HL-60 (cell line): ENCODE data around the gene USP1.

Experiments used
- DNase-seq, 2 experiments: peaks; one replicate each; pipeline ENCODE4 v3.0.0-alpha.2; 2010 to 2020; ENCODE audit warnings: low read depth in 1 of 2, low spot score in 1 of 2
- H3K27ac ChIP-seq: fragments of 250-450 bp; sonication (Bioruptor Pico); replicated peaks from 2 replicates; pipeline ENCODE4 v1.5.1; 2020; ENCODE audit warnings: mild to moderate bottlenecking, moderate library complexity
- H3K27me3 ChIP-seq: fragments of 250-450 bp; sonication (Bioruptor Pico); 2 replicates; pipeline ENCODE4 v1.5.1; 2021; ENCODE audit warnings: mild to moderate bottlenecking, moderate library complexity; ENCODE audit not compliant: insufficient read depth, poor library complexity, severe bottlenecking
- H3K4me3 ChIP-seq: replicated peaks from 2 replicates; pipeline ENCODE4 v1.5.1; 2011; ENCODE audit warnings: mild to moderate bottlenecking, control low read depth, low read length; ENCODE audit not compliant: insufficient read depth
- GABPA ChIP-seq: IDR thresholded peaks from 2 replicates; pipeline ENCODE4 v1.6.1; 2012; ENCODE audit warnings: low read depth
- POLR2AphosphoS5 ChIP-seq: IDR thresholded peaks from 2 replicates; pipeline ENCODE4 v1.6.1; 2012; ENCODE audit warnings: low read depth
- SPI1 ChIP-seq: IDR thresholded peaks from 2 replicates; pipeline ENCODE4 v1.6.1; 2012; ENCODE audit warnings: low read depth, mild to moderate bottlenecking, borderline replicate concordance
- TF ChIP-seq, protein P1 (sequence below): IDR thresholded peaks from one replicate; pipeline ENCODE4 v1.5.1; 2011; ENCODE audit warnings: low read length, control low read depth, inconsistent platforms; ENCODE audit not compliant: insufficient read depth
- TF ChIP-seq, protein P2 (sequence below): IDR thresholded peaks from 2 replicates; pipeline ENCODE4 v1.6.1; 2012; ENCODE audit warnings: low read depth; ENCODE audit not compliant: insufficient replicate concordance

Gene USP1

GRCh38 chr1:62452951-62453350, 16.1 kb downstream of the USP1 start:
- no peaks in the 10 kb centered on the region for H3K27me3 ChIP-seq
- DNase-seq: no peak
- no peak overlapping the region for H3K27ac ChIP-seq
- no peak overlapping the region for H3K4me3 ChIP-seq
- TF ChIP-seq POLR2AphosphoS5 (no peak), GABPA (no peak), SPI1 (no peak)
- TF ChIP-seq, protein P1, sequence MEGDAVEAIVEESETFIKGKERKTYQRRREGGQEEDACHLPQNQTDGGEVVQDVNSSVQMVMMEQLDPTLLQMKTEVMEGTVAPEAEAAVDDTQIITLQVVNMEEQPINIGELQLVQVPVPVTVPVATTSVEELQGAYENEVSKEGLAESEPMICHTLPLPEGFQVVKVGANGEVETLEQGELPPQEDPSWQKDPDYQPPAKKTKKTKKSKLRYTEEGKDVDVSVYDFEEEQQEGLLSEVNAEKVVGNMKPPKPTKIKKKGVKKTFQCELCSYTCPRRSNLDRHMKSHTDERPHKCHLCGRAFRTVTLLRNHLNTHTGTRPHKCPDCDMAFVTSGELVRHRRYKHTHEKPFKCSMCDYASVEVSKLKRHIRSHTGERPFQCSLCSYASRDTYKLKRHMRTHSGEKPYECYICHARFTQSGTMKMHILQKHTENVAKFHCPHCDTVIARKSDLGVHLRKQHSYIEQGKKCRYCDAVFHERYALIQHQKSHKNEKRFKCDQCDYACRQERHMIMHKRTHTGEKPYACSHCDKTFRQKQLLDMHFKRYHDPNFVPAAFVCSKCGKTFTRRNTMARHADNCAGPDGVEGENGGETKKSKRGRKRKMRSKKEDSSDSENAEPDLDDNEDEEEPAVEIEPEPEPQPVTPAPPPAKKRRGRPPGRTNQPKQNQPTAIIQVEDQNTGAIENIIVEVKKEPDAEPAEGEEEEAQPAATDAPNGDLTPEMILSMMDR: no peak
- TF ChIP-seq, protein P2, sequence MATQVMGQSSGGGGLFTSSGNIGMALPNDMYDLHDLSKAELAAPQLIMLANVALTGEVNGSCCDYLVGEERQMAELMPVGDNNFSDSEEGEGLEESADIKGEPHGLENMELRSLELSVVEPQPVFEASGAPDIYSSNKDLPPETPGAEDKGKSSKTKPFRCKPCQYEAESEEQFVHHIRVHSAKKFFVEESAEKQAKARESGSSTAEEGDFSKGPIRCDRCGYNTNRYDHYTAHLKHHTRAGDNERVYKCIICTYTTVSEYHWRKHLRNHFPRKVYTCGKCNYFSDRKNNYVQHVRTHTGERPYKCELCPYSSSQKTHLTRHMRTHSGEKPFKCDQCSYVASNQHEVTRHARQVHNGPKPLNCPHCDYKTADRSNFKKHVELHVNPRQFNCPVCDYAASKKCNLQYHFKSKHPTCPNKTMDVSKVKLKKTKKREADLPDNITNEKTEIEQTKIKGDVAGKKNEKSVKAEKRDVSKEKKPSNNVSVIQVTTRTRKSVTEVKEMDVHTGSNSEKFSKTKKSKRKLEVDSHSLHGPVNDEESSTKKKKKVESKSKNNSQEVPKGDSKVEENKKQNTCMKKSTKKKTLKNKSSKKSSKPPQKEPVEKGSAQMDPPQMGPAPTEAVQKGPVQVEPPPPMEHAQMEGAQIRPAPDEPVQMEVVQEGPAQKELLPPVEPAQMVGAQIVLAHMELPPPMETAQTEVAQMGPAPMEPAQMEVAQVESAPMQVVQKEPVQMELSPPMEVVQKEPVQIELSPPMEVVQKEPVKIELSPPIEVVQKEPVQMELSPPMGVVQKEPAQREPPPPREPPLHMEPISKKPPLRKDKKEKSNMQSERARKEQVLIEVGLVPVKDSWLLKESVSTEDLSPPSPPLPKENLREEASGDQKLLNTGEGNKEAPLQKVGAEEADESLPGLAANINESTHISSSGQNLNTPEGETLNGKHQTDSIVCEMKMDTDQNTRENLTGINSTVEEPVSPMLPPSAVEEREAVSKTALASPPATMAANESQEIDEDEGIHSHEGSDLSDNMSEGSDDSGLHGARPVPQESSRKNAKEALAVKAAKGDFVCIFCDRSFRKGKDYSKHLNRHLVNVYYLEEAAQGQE: no peak

- H3K27me3 ChIP-seq: no peaks in the 10 kb centered on the region
- H3K4me3 ChIP-seq: no peak overlapping the region
- peak in 1 of 2 experiments; percentile 4 for DNase-seq
- TF ChIP-seq, protein P1: no peak
- peak; percentile 35; the same call in 1 of the 2 replicates for TF ChIP-seq POLR2AphosphoS5
- no peak overlapping the region for H3K27ac ChIP-seq
These were observed 21.1 kb downstream of the USP1 start for GRCh38 chr1:62457955-62458354.

DNA sequence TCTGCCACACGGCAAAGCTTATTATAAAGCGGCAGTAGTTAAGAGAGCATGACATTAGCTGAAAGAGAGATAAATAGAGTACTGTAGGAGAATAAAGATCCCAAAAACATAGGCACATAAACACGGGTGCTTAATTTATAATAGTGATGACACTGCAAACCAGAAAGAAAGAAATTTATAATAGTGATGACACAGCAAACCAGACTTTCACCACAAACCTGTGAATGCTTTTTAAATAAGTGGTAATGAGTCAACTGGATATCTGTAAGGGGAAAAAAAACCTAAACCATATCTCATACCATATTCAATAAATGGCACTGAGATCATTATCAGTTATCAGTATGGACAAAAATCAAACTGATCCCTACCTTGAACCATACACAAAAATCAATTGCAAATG, 25.5 kb downstream of the USP1 start:
- Histone ChIP-seq H3K27me3 (no peaks in the 10 kb centered on the region), H3K4me3 (no peak overlapping the region), H3K27ac (no peak overlapping the region)
- TF ChIP-seq, protein P1: no peak
- TF ChIP-seq, protein P2: no peak
- TF ChIP-seq POLR2AphosphoS5 (no peak), SPI1 (no peak), GABPA (no peak)
- no peak for DNase-seq

DNA sequence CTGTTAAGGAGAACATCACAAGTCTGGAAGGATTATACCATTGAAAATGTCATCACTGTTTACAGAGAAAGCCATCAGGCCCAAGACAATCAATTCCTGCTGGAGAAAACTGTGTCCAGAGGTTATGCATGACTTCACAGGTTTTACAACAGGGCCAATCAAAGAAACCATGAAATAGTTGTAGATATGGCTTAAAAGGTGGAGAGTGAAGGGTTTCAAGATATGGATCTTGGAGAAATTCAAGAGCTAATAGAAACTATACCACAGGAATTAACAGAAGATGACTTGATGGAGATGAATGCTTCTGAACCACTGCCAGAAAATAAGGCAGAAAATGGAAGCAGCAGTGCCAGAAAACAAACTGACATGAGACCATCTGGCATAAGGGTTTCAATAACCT, 30.2 kb downstream of the USP1 start:
- no peak for DNase-seq
- TF ChIP-seq, protein P2: no peak
- no peak for TF ChIP-seq SPI1
- TF ChIP-seq GABPA: no peak
- TF ChIP-seq, protein P1: no peak
- H3K27ac ChIP-seq: no peak overlapping the region
- no peaks in the 10 kb centered on the region for H3K27me3 ChIP-seq
- H3K4me3 ChIP-seq: no peak overlapping the region
